CD4-positive, alpha-beta T cell treated with Interleukin-6 for 4 hours (primary cell): ENCODE results near the gene THAP4.
"Not testable (repeated sequence)": the region's sequence is repeated elsewhere in the genome, so short reads cannot be mapped to it uniquely, and the experiment has no call there.

Experiments used
- DNase-seq: peaks from one replicate; pipeline ENCODE4 v3.0.0-alpha.2; 2020; ENCODE audit warnings: mixed read lengths

The THAP4 gene

DNA sequence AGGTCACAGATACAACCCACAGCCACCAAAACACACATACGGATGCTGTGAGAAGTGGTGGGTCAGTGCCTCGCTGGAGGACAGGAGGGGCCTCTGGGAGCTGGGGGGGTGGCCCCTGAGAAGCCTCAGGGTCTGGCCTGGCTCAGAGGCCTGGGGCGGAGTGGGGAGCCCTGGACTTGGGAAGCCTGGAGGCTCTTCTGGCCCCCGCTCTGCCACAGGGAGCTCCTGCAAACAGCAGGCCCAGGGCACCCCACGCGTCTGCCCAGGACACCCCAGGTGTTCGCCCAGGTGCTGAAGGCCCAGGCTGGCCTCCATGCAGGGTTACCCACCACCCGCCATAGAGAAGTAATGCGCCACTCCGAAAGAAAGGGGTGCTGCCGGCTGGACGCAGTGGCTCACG lies 25.9 kb downstream of the THAP4 start:
- no peak for DNase-seq

DNA sequence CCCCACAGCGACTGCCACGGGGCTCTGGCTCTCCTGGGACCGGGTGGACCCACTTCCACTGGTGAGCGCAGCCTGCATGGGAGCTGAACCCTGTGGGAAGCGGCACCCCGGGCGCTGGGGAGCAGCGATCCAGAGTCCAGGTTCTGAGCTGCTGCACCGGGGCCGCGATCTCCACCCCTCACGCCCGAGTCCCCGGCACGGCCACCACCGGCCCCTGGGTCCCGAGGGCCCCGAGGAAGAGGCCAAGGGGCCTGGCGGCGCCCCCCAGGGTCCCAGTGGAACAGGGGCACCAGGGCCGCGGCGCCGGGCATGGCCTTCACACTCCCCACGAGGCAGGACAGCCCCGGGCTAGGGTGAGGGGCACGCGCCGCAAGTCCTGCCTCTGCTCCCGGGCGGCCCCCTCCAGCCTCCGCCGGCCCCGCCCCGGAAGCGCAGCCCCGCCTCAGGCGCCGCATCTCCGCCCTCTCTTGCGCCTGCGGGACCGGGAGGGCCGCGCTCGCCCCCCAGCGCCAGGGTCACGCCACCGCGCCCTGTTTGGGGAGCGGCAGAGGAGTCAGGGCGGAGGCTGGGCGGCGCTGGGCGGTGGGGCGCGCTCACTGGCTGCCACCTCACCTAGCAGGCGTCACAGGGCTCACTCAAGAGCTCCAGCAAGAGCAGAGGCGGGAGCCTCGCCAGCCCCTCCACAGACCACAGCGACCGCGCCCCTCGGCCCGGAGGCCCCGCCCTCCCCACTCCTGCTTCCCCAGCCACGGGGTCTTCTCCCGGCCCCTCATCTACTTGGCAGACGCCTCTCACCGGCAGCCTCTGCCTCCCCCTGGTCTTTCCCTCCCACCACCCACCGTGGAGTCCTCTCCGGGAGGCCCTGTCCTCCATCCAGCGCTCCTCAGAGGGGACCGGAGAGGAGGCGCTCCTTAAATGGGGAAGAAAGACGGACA lies 26.8 kb downstream of the THAP4 start:
- peak; percentile 93 for DNase-seq

DNA sequence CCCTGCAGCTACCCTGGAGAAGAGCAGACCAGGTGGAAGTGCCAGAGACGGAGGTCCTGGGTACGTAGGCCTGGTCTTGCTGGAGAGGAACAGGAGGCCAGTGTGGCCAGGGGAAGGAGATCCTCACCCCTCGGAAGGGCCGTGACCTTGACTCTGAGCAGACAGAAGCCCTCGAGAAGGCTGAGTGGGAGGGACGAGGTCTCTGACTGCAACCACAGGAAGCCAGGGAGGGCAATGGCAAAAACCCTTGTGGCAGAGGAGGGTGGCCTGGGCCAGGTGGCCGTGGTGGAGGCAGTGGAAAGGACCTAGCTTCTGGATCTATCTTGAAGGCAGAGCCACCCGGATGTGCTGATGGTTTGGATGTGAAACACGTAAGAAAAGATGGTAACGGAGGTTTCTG lies 28.1 kb downstream of the THAP4 start:
- DNase-seq, result no peak

DNA sequence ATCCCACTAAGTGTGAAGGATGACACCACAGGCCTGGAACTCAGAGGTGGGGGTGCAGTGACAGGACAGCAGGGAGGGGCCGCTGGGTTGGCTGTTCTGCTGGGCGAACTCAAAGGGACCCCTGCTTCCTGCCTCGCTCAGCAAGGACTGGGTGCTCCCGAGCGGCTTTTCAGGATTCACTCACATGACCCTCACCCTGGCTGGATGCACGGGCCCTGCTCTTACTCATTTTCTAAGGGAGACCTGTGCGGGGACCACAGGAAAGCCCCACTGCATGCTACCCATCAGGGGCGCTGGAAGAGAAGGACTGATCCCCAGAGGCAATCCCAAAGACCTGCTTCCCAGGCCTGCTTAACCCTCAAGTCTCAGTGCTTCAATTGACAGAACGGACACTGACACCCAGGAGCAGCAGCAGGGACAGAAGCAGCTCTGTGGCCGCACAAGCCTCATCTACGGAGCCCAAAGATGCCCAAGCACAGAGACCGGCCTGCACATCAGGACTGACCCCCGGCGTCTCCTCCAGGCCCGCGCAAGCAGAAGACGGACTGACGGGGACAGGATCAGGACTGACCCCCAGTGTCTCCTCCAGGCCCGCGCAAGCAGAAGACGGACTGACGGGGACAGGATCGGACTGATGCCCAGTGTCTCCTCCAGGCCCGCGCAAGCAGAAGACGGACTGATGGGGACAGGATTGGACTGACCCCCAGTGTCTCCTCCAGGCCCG lies 29.6 kb downstream of the THAP4 start:
- no peak for DNase-seq

DNA sequence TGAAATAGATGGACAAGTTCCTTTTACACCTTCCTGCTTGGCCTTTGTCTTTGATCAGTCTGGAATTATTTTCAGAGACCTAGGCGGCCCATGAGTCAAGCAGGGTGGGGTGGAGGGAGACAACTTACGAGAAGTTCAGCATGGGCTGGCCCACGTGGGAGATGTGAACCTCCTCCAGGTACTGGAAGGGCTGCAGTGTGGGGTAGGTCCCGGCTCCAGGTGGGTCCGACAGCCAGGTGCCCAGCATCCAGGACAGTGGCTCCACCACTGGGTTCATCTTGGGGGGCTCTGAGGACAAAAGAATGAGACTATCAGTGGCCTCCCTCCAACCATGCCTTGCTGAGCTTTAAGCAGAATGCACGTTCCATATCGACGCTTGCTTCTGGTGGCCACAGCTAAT lies 30.8 kb downstream of the THAP4 start:
- DNase-seq, result no peak

DNA sequence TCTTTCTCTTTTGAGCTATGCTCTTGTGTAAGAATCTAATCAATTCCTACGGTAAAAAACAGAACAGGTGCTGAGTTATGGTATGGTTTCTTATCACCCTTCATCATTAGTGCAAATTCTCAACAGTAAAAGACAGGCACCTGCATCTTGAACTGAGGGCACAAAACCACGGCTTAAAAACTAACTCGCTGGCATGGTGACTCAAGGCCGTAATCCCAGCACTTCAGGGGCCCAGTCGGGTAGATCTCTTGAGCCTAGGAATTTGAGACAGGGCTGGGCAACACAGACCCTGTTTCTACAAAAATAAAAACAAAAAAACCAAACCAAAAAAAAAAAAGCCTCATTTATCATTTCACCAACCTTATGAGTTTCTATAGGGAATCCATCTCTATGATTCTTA lies 33.3 kb downstream of the THAP4 start:
- DNase-seq, result no peak

DNA sequence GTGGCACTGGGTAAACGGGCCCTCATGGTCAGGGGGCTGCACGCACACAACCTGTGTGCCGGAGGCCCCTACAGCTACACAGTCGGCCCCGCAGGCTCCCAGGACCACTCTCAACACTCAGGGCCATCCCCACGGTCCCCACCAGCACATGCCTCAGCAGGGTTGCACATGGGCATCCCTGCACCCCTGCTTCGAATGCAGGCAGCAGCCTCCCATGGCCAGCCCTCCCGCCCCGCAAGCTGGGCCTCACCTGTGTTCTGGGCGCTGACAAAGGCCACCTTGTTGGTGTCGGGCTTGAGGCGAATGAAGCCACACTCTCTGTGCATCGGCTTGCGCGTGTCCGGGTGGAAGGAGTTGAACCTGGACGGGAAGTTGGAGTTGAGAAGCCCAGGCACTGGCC lies 34.2 kb downstream of the THAP4 start:
- DNase-seq, result no peak

DNA sequence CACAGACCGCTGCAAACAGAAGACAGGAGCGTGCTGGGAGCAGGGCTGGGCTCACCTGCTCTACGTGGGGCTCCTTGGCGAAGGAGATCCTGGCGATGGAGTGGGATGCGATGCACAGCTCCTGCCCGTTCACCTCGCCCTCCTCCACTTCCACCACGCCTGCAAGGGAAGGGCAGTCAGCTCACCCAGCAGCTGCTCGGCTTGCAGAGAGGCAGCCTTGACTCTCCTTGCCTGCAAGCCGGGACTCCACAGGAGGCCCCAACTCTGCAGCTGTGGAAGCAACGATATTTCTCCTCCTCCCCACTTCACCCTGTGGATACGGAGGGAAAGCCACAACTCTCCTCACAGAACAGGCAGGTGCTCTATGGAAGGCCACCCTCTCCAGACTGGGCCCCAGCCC lies 35.1 kb downstream of the THAP4 start:
- DNase-seq, result no peak

DNA sequence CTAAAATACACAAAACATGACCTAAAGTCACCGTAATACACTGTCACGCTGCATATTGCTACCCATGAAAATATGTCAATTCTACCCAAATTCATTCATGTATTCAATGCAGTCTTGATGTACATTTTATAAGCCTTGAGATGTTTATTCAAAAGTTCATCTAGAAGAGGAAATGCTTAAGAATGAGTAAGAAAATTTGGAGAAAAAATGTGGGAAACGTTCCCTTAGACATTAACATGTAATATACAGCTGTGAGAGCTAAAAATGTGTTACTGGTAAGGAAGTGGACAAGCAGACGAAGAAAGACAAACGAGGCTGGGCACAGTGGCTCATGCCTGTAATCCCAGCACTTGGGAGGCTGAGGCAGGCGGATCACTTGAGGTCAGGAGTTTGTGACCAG lies 37.3 kb downstream of the THAP4 start:
- no peak for DNase-seq

DNA sequence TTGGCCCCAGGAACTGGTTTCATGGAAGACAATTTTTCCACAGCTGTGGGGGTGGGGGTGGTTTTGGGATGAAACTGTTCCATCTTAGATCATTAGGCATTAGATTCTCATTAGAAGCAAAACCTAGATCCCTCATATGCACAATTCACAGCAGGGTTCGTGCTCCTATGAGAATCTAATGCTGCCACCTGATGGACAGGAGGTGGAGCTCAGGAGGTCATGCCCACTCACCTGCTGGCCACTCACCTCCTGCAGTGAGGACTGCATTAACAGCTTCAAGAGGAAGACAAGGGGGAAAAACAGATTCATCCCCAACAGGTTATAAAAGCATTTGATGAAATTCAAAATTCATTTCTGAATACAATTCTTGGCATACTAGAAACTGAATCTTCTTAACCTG lies 38.5 kb downstream of the THAP4 start:
- peak; percentile 17 for DNase-seq

DNA sequence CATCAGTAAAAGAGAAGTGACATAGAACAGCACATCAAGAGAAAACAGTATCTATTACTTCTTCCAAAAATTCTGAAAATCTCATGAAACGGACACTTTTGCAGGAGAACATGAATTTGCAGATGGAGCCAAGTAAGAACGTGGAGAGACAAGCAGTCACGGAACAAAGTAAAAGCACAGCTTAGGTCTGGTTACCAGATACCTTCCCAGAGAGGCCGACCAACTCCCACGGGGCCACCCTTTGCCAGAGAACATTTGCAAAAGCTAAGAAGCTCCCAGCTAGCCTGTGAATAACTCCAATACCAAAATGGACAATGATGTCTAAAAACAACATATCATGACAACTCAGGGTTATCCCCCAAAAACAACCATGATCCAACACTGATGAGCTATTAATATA lies 38.9 kb downstream of the THAP4 start:
- no peak for DNase-seq

DNA sequence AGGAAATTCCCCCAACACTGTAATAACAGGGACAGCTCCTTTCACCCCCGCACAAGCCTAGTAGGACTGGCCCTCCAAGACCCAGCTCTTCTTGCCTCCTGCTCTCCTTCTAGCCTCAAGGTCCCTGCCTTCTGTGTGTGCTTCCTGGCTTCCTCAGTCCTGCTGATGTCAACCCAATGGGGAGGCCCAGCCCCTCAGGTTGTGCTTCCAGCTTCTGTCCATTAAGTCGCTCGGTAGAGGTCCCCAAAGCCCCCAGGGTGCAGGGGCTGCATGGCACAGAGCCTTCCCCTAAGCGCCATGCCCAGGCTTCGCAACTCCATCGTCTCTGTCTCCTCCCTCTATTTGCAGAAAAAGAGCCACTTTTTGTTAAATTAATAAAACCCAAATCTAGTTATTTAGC lies 39.4 kb downstream of the THAP4 start:
- DNase-seq, result no peak

DNA sequence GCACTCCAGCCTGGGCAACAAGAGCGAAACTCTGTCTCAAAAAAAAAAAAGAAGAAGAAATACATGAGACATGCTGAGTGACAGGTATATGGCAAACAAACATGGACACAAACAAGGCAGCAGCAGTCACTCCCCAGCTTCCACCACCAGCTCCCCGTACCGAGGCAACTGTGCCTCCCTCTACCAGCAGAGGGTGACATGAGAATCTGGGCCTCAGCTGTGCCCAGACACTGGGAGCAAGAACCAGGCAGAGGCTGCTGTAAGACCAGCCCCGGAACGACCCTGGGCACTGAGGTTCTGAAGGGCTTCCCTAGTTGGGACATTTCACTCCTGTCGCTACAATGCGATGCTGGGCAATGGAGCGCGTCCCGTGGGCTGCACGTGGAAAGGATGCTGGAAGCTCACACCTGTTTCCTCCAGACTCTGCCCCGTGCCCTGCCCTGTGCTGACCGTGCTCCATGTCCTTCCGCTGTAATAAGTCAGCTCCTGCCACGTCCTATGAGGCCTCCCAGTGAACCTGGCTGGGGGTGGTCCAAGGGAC lies 41.3 kb downstream of the THAP4 start:
- DNase-seq, result no peak

DNA sequence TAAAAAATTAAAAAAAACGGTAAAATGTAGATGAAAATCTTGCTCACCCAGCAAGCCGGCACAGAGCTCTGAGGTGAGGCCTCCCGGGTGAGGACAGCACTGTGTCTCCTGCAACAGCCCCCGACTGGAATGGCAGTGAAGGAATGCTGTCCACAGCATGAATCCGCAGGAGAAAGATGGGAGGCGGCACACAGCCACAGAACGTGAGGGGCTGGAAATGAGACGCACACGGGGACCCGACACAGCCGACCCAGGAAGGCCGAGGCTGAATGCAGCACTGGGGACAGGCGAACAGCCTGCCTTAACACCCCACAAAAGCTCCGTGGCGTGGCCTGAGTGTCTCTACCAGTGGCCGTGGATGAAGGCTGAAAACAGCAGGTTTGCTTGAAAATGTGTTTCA lies 43.7 kb downstream of the THAP4 start:
- no peak for DNase-seq

DNA sequence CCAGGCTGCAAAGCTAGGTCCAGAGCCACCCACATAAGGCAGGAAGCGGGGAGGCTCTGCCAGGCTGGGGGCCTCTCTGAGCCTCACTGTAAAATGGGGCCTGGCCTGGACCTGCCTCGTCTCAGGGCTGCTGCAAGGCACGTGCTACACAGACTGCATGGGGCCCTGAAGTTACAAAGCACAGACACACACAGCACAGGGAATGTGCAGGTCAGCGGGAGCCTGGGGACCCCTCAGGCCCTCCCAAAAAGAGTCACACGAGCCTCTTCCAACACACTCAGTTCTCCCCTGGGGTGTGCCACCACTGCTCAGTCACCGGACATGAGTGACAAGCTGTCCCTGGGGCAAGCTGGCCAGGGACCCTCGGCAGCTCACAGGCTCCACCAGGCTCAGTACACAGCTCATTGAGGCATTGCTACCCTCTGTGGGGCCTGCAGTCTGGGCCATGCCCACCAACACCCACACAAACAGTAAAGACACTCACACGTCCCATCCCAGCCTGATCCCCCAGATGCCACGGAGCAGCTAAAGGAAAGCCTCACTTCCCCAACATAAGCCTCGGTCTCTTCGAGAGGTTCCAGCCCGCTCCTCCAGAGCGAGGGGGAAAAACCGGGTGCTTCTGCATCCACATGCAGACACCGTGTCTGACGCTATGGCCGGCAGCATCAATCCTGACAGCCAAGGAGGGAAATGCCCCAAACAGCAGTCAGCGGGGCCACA lies 44.7 kb downstream of the THAP4 start:
- DNase-seq, result no peak

DNA sequence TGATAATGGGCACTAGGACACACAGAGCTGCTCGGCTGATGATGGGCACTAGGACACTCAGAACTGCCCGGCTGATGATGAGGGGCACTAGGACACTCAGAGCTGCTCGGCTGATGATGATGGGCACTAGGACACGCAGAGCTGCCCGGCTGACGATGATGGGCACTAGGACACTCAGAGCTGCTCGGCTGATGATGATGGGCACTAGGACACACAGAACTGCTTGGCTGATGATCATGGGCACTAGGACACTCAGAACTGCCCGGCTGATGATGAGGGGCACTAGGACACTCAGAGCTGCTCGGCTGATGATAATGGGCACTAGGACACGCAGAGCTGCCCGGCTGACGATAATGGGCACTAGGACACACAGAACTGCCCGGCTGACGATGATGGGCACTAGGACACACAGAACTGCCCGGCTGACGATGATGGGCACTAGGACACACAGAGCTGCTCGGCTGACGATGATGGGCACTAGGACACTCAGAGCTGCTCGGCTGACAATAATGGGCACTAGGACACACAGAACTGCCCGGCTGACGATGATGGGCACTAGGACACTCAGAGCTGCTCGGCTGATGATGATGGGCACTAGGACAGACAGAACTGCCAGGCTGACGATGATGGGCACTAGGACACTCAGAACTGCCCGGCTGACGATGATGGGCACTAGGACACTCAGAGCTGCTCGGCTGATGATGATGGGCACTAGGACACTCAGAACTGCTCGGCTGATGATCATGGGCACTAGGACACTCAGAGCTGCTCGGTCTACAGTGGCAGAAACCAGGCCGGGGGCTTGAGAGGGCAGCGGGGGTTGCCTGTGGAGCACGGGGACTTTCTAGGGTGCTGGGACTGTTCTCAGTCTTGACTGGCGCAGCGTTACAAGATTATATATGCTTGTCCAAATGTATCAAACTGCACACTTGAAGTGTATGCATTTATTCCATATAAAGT lies 46.2 kb downstream of the THAP4 start:
- DNase-seq, result not testable (repeated sequence)

DNA sequence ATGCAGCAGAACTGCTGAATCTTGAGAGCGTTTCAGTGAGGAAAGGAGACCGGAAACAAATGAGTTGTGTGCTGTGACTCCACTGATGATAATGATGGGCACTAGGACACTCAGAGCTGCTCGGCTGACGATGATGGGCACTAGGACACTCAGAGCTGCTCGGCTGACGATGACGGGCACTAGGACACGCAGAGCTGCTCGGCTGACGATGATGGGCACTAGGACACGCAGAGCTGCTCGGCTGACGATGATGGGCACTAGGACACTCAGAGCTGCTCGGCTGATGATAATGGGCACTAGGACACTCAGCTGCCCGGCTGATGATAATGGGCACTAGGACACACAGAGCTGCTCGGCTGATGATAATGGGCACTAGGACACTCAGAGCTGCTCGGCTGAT lies 47.1 kb downstream of the THAP4 start:
- DNase-seq, result not testable (repeated sequence)

DNA sequence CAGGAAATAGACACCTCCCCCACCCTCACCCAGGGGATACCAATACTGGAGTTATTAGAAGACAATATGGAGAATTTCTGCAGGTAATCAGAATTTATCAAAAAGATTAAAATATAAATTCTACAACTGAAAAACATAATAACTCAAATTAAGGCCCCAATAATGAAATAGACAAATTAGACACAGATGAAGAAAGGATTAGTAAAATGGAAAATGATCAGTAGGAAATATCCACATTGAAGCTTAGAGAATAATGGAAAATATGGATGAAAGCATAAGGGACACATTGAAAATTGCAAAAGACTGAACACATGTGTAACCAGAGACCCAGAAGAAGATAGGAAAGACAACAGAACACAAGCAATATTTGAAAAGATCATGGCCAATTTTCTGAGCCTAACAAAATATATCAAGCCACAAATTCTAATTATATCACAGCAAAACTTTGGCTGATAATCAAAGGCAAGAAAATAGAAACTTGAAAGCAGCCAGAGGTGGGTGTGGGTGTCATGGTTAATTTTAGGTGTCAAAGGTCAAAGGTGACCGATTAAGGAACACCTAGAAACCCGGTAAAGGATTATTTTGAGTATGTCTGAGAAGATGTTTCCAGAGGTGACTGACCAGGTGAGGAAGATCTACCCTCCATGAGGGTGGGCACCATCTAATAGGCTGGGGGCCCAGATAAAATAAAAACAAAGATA lies 50.2 kb downstream of the THAP4 start:
- no peak for DNase-seq

DNA sequence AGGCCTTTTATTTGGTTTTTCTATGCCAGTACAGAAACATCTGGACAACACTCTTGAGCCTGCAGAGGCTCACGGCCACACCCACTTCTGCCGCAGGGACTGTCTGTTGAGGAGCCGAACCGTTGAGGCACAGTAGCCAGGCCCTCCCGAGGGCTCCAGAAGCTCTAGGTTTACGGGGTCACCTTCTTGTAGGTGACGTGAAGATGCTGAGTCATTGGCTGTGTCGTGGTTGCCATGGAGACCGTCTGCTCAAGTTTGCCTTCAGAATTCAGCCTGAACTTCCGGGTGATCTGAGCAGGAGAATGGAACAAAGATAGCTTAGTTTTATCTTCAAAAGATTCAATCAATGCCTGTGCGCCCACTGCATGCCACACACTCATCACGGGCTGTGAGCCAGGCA lies 52.5 kb downstream of the THAP4 start:
- DNase-seq, result no peak

DNA sequence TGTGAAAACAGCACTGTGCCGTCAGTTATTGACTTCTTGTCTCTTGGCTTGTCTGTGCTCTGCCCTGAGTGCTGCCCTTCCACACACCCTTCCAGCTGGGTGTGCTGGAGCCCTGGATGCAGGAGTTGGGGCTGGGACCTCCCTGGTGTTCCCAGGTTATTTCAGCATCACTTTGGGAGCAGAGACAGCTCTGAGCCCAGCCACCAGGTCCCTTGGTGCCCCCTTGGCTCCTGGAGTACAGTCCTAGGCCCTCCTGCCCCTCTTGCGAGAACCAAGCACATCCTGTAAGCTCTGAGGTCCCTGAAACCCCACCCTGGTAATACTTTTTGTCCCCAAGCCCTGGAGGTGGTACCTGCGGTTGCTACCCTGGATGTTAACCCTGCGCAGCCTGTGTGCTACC lies 54.2 kb downstream of the THAP4 start:
- DNase-seq, result no peak

DNA sequence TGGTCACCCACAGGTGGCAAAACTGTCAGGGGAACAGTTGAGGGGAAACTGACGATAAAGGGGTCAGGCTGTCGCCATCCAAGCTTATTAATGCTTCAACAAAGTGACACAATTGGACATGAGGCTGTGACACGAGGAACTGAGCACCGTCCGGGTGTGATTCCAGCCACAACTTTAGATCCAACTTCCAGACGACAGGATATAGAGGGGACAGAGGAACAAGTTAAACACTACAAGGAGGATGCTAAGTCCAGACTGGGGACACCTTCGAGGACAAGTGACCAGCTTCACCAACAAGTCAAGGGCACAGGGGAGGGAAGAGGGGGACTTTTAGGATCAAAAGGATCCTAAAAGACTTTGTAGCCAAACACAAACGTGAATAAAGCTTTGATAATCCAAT lies 54.6 kb downstream of the THAP4 start:
- DNase-seq, result no peak

DNA sequence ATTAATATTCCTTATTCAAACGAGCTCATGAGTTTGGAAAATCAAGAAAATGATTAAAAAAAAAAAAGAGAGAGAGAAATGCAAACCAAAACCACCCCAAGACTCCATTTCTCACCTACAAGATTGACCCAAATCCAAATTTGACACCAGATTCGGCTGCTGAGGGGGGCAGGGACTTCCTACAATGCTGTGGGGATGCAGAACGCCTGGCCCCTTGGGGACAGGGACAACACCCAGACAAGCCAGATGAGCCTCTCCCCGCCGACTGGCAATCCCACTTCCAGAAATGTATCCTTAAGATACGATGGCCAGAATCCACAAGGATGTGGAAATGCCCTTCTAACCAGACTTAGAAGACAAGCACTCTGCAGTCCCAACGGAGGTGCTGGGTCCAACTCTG lies 57.7 kb downstream of the THAP4 start:
- DNase-seq, result no peak
